Omental fat pad (tissue), 4 donors: ENCODE data around the gene FOXP2. TPM values are rescaled to one million over a fixed set of nuclear protein-coding genes. Genes with fewer than 3 reads are reported as not detected.

ENCODE experiments used
- ATAC-seq: fragments of 150-250 bp; one replicate; pipeline ENCODE4 v1.9.1; 2016; ENCODE audit warnings: mild to moderate bottlenecking, moderate library complexity; ENCODE audit not compliant: low FRiP score
- DNase-seq: peaks from one replicate; pipeline ENCODE4 v3.0.0-alpha.2; 2019; ENCODE audit warnings: low spot score
- CTCF ChIP-seq, 3 donors: fragments of 450-650 bp; IDR thresholded peaks; one replicate each; pipeline ENCODE4 v1.5.1; 2016 to 2017; ENCODE audit warnings: antibody characterized with exemption in 3 of 3, mild to moderate bottlenecking in 3 of 3, moderate library complexity in 2 of 3
- total RNA-seq, 4 donors: library from RNA; depleted of rRNA; stranded (reverse); fragments of >200 nt; gene quantifications; one replicate each; pipeline ENCODE4 v1.1.0, GENCODE V29; 2016

The FOXP2 gene
- total RNA-seq, 4 donors from 2014 or later: 5.0 to 16.7 (median 11.3) TPM

DNA sequence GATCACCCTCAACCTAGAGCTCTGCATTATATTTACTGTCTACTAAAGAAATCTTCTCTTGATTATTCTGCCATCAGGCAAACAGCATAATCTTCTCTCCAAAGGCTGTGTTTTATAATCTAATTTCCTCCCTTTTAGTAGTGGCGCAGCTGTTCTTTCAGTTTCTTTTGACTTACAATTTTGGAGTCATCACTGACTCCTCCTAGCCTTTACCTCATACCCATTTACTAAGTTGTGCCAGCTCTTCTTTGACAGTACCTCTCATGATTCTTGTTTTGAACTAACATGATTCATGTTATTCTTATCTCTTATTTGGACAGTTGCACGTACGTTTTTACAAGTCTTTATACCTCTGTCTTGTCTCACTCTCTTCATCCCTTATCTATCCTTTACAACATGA is 113.0 kb downstream of the FOXP2 start:
- DNase-seq (no peak), ATAC-seq (peak; percentile 81)
- no peak for TF ChIP-seq CTCF (IDR thresholded peaks at IDR 0.05)

- TF ChIP-seq CTCF (IDR thresholded peaks at IDR 0.05): no peak
- ATAC-seq (no peak), DNase-seq (no peak)
Observed at GRCh38 chr7:114530057-114530611, 115.5 kb downstream of the FOXP2 start.

GRCh38 chr7:114531326-114531725 is 116.7 kb downstream of the FOXP2 start:
- no peak for ATAC-seq
- TF ChIP-seq CTCF (IDR thresholded peaks at IDR 0.05): no peak
- DNase-seq: no peak

DNA sequence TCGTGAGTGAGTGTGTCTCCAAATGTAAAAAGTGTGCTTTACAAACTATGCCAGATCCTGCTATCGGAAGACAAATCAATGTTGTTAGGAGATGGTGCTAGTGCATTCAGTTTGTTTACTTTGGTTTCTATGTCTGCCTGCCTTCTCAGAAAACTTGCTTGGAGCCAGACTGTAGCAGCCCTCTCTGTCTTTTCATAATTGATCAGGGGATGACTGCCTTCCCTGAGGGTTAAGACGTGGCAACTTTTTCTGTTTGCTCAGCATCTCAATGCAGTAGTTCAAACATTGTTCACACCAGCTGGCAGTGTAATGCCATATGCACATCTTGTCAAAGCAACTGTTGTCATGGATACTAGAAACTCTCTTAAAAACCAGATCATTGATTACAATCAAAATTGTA is 118.5 kb downstream of the FOXP2 start:
- no peak for TF ChIP-seq CTCF (IDR thresholded peaks at IDR 0.05)
- ATAC-seq: no peak
- DNase-seq: no peak

DNA sequence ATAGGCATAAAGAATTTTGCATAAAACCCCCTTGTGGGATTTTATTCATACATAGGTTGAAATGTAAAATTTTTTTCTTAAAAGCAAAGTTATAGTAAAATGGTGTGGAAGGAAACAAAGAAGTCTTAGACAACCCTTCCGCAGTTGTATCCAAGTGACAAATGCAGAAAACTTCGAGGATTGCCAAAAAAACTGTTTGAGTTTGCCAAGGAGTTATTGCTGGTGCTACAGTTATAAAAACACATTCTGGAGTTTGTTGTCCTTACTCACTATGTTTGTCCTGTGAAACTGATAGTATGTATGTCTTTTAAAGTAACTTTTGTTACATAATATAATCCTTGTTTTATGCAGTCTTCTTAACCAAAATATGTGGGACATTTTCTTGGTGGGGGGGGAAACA is 120.3 kb downstream of the FOXP2 start:
- ATAC-seq (no peak), DNase-seq (no peak)
- TF ChIP-seq CTCF (IDR thresholded peaks at IDR 0.05): no peak

DNA sequence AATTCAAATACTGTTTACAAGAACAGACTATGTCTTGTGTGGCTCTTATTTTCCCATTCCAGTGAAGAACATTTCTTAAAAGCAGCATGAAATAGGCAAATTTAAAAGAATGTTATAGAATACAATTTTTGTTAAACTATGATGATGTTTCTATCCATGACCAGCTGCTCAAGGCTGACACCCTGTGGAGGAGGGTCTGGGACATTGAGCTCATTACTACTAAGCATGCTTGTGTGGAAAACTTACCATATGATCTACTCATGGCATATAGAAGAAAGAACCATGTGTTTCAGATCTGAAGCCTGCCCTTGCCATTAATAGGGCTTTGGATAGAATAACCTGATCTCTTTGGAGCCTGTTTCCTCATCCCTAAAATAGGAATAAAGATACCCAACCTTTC is 125.0 kb downstream of the FOXP2 start:
- ATAC-seq: no peak

More for the DNA sequence above, 125.0 kb downstream of the FOXP2 start:
- DNase-seq: no peak
- no peak for TF ChIP-seq CTCF (IDR thresholded peaks at IDR 0.05)
